ENCODE measurements around the gene LYRM1. TPM values are rescaled to one million over a fixed set of nuclear protein-coding genes. Genes with fewer than 3 reads are reported as not detected.
"Not testable (repeated sequence)": the region's sequence is repeated elsewhere in the genome, so short reads cannot be mapped to it uniquely, and the experiment has no call there.

Gene LYRM1
- total RNA-seq, 2 donors from 2014 or later: 13.1 to 16.8 TPM

GRCh38 chr16:20860361-20860760 lies 40.2 kb upstream of the LYRM1 start:
- H3K9me3 ChIP-seq (ENCODE audit: control insufficient read depth, low read length): no peaks in the 10 kb centered on the region
- Mint-ChIP-seq H3K4me3 (no peak overlapping the region), H3K27ac (no peak overlapping the region), H3K9me3 (no peaks in the 10 kb centered on the region), H3K4me1 (peaks cover 9% of the 10 kb centered on the region), H3K27me3 (ENCODE audit: insufficient read depth) (no peaks in the 10 kb centered on the region), H3K36me3 (ENCODE audit: low read depth) (peaks cover 38% of the 10 kb centered on the region)
- no peak for DNase-seq
- H3K4me1 ChIP-seq (ENCODE audit: control insufficient read depth, insufficient read depth, low read length): no peaks in the 10 kb centered on the region
- no peak overlapping the region for H3K27ac ChIP-seq (ENCODE audit: low read depth, low read length)
- H3K27me3 ChIP-seq (ENCODE audit: control insufficient read depth, insufficient read depth, low read length, poor library complexity, severe bottlenecking): no peaks in the 10 kb centered on the region
- TF ChIP-seq CTCF (conservative IDR thresholded peaks at IDR 0.05): no peak
- 60 to 93% methylated on average over 1 to 4 of the region's 4 CpGs for WGBS, 2 experiments (ENCODE audit: insufficient coverage in 1 of 2, insufficient read length in 1 of 2)
- no peak overlapping the region for H3K4me3 ChIP-seq (ENCODE audit: low read length)
- H3K36me3 ChIP-seq (ENCODE audit: control insufficient read depth, insufficient read depth, low read length): peaks cover 35% of the 10 kb centered on the region
- no peak overlapping the region for H3K9ac ChIP-seq (ENCODE audit: extremely low read depth, low read length, poor library complexity, severe bottlenecking)

- H3K9me3 ChIP-seq (ENCODE audit: control insufficient read depth, low read length); H3K27me3 ChIP-seq (ENCODE audit: control insufficient read depth, insufficient read depth, low read length, poor library complexity, severe bottlenecking); DNase-seq; H3K4me1 ChIP-seq (ENCODE audit: control insufficient read depth, insufficient read depth, low read length); H3K27ac ChIP-seq (ENCODE audit: low read depth, low read length); H3K4me3 ChIP-seq (ENCODE audit: low read length); H3K27me3 Mint-ChIP-seq (ENCODE audit: insufficient read depth); H3K9ac ChIP-seq (ENCODE audit: extremely low read depth, low read length, poor library complexity, severe bottlenecking); H3K9me3 Mint-ChIP-seq; H3K4me3 Mint-ChIP-seq: not testable (repeated sequence)
- WGBS, 2 experiments (ENCODE audit: insufficient coverage in 1 of 2, insufficient read length in 1 of 2): 94 to 100% methylated on average over 2 of the region's 4 CpGs
- Mint-ChIP-seq H3K36me3 (ENCODE audit: low read depth) (peaks cover 35% of the 10 kb centered on the region), H3K4me1 (peaks cover 15% of the 10 kb centered on the region), H3K27ac (peak overlapping the region; percentile 74)
- H3K36me3 ChIP-seq (ENCODE audit: control insufficient read depth, insufficient read depth, low read length): peaks cover 32% of the 10 kb centered on the region
These were observed 39.6 kb upstream of the LYRM1 start for GRCh38 chr16:20860995-20861394.

GRCh38 chr16:20862162-20862960 lies 38.2 kb upstream of the LYRM1 start:
- Mint-ChIP-seq H3K36me3 (ENCODE audit: low read depth) (peaks cover 28% of the 10 kb centered on the region), H3K27me3 (ENCODE audit: insufficient read depth) (no peaks in the 10 kb centered on the region), H3K4me3 (no peak overlapping the region), H3K9me3 (no peaks in the 10 kb centered on the region), H3K27ac (peak overlapping the region; percentile 64), H3K4me1 (peaks cover 23% of the 10 kb centered on the region)
- H3K27me3 ChIP-seq (ENCODE audit: control insufficient read depth, insufficient read depth, low read length, poor library complexity, severe bottlenecking): no peaks in the 10 kb centered on the region
- 94 to 95% methylated on average over 17 to 21 of the region's 21 CpGs for WGBS, 2 experiments (ENCODE audit: insufficient coverage in 1 of 2, insufficient read length in 1 of 2)
- peaks cover 30% of the 10 kb centered on the region for H3K36me3 ChIP-seq (ENCODE audit: control insufficient read depth, insufficient read depth, low read length)
- no peak overlapping the region for H3K27ac ChIP-seq (ENCODE audit: low read depth, low read length)
- H3K9me3 ChIP-seq (ENCODE audit: control insufficient read depth, low read length): no peaks in the 10 kb centered on the region
- no peak for DNase-seq
- H3K4me3 ChIP-seq (ENCODE audit: low read length): no peak overlapping the region
- no peak for TF ChIP-seq CTCF (conservative IDR thresholded peaks at IDR 0.05)
- H3K9ac ChIP-seq (ENCODE audit: extremely low read depth, low read length, poor library complexity, severe bottlenecking): no peak overlapping the region
- H3K4me1 ChIP-seq (ENCODE audit: control insufficient read depth, insufficient read depth, low read length): peaks cover 6% of the 10 kb centered on the region

- not testable (repeated sequence) for H3K9ac ChIP-seq (ENCODE audit: extremely low read depth, low read length, poor library complexity, severe bottlenecking); H3K9me3 Mint-ChIP-seq; H3K27ac Mint-ChIP-seq; H3K4me3 Mint-ChIP-seq; H3K27ac ChIP-seq (ENCODE audit: low read depth, low read length); H3K4me3 ChIP-seq (ENCODE audit: low read length); H3K4me1 ChIP-seq (ENCODE audit: control insufficient read depth, insufficient read depth, low read length); H3K27me3 ChIP-seq (ENCODE audit: control insufficient read depth, insufficient read depth, low read length, poor library complexity, severe bottlenecking); DNase-seq; H3K9me3 ChIP-seq (ENCODE audit: control insufficient read depth, low read length); H3K27me3 Mint-ChIP-seq (ENCODE audit: insufficient read depth)
- peaks cover 27% of the 10 kb centered on the region for H3K4me1 Mint-ChIP-seq
- WGBS, 2 experiments (ENCODE audit: insufficient coverage in 1 of 2, insufficient read length in 1 of 2): 86 to 100% methylated on average over 1 to 6 of the region's 6 CpGs
- peaks cover 25% of the 10 kb centered on the region for H3K36me3 Mint-ChIP-seq (ENCODE audit: low read depth)
- H3K36me3 ChIP-seq (ENCODE audit: control insufficient read depth, insufficient read depth, low read length): peaks cover 26% of the 10 kb centered on the region
These were observed 36.2 kb upstream of the LYRM1 start for GRCh38 chr16:20864376-20864775.

All from endodermal cell (in vitro differentiated cells).